Renal cortex interstitium (tissue), 11 donors: Measurements from ENCODE around the gene THBS2. TPM values are rescaled to one million over a fixed set of nuclear protein-coding genes. Genes with fewer than 3 reads are reported as not detected.

Experiments used
- DNase-seq, 11 donors: peaks; one replicate each; pipeline ENCODE4 v3.0.0-alpha.2; 2013; ENCODE audit warnings: low read depth in 9 of 11, low spot score in 4 of 11; ENCODE audit errors: extremely low read depth in 1 of 11
- polyA plus RNA-seq, 3 donors: library from polyadenylated mRNA; unstranded; fragments of 120-200 nt; gene quantifications; one replicate each; pipeline ENCODE4 v1.2.1, GENCODE V29; 2013; ENCODE audit not compliant: insufficient read length in 3 of 3

The THBS2 gene
- polyA plus RNA-seq, 3 donors = 9.0 to 15.1 (median 9.4) TPM

DNA sequence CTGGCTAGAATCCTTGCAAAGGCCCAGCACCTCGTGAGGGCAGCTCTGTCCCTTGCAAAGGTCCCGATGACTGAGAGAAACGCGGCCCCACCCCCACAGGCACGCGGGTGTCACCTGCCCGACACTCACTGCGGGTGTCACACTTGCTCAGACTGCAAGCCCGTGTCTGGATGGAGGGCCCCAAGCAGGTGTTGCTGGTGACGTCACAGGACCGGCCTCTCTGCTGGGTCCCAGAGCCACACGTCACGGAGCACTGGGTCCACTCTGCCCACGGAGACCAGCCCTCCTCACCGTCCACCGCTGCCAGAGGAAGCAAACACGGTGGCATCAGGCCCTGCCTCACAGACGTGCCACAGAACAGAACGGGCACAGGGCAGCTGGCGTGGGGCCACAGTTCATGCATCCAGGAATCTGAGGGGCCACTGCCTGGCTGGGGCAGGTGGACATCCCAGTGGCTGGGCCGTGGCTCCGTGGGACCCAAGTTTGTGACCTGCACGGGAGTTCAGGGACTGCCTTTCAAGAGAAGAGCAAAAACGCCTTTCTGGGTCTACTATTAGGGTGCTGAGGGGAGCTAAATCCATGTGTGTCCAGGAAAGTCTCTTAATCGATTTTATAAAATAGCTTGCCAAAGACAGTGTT, 16.0 kb downstream of the THBS2 start:
- no peak for DNase-seq

- DNase-seq = no peak
These were observed 16.7 kb downstream of the THBS2 start for GRCh38 chr6:169236988-169237387.

GRCh38 chr6:169236545-169236944, 17.1 kb downstream of the THBS2 start:
- DNase-seq = no peak

DNA sequence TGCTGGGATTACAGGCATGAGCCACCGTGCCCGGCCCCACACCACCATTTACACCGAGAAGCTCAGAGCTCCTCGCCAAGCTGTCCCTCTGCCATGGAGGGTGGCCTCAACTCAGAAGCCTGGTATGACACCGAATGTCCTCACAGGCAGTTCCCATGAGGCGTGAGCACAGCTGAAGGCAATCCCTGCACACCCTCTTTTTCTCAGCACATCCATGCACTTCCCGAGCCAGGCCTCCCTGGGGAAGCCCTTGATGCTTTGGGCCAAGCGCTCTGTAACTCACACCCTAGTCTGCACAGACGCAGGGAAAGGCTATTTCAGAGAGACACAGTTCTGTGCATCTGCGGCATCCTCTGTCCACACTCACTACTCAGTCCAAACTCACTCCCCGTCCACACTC, 18.4 kb downstream of the THBS2 start:
- DNase-seq = no peak

- no peak for DNase-seq
These were observed 19.0 kb downstream of the THBS2 start for GRCh38 chr6:169234634-169235033.

DNA sequence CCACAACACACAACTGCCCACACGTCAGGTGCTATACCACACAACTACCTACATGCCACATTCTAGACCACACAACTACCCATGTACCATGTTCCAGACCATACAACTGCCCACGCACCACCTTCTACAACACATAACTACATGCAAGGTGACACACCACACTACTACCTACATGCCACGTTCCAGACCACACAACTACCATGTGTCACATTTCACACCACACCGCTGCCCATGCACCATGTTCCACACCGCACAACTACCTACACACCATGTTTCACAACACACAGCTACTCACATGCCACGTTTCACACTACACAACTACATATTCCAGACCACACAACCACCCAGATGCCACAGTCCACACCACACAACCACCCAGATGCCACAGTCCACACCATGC, 19.8 kb downstream of the THBS2 start:
- DNase-seq = no peak

DNA sequence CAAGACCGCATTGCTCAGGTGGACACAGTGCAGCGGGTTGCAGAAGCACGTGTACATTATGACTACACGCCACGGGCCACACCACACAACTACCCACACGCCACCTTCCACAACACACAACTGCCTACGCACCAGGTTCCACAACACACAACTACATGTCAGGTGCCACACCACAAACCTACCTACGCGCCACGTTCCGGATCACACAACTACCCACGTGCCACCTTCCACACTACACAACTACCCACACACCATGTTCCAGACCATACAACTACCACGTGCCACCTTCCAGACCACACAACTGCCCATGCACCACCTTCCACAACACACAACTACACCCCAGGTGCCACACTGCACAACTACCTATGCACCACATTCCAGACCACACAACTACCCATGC, 20.5 kb downstream of the THBS2 start:
- no peak for DNase-seq

GRCh38 chr6:169232507-169232931, 21.1 kb downstream of the THBS2 start:
- no peak for DNase-seq

DNA sequence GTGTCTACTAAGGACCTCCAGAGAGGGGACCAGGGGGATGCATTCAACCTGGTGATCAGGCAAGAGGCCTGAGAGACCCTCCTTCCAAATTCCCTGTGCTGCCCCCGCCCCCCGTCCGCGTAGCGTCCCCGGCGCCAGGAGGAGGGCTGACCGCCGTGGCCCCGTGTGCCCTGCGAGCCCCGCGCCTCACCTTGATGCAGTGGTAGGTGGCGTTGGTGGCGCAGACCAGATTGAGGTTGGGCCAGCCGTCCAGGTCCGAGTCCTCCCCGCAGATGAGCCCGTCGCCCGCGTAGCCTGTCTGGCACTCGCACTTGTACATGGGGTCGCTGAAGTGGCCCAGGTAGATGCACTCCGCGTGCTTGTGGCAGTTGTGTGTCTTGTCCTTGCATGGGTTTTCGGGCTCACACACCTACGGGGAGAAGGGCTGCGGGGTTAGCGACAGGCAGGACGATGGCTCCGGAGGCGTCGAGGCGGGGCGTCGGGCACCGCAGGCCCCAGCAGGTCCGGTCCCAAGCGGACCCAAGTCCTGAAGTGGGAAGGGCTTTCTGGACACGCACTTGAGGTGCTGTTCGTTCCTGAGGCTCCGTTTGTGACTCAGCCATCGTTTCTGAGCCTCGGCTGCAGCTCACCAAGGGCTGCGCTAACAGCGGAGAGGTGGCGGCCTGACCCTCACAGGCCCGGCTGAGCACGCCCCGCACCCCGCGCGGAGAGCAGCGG, 21.7 kb downstream of the THBS2 start:
- DNase-seq = no peak

- DNase-seq = no peak
These were observed 22.5 kb downstream of the THBS2 start for GRCh38 chr6:169230946-169231789.

- DNase-seq = no peak
These were observed 23.4 kb downstream of the THBS2 start for GRCh38 chr6:169230322-169230665.

DNA sequence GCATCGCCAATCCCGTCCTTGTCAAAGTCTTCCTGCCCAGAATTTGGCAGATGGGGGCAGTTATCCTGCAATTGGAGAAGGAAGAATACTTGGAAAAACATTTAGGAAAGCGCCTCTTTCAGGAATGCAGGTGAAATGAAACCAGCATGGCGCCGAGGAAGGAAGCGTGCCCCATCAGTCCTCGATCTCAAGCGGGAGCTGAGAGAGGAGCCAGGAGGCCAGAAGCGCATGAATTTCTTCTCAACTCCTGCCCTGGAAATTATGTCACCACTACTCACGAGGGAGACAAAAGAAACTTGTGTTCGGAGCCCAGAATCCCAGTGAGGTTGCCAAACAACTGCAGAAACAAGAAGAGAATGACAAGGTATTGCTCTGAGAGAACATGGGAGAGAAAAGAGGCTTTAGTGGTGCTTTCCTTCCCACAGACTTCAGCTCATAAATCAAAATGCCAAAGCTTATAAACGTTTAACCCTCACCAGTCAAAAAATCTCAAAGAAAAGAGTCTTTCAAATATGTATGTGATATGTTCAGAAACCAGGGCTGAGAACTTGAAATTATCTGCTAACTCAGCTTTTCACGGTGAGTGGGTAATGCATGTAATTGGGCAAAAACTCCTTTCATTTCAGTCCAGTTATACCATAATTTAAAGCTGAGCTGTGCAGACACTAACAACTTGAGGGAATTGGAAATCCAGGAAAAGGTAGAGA, 23.9 kb downstream of the THBS2 start:
- no peak for DNase-seq

GRCh38 chr6:169227116-169227515, 26.5 kb downstream of the THBS2 start:
- no peak for DNase-seq

DNA sequence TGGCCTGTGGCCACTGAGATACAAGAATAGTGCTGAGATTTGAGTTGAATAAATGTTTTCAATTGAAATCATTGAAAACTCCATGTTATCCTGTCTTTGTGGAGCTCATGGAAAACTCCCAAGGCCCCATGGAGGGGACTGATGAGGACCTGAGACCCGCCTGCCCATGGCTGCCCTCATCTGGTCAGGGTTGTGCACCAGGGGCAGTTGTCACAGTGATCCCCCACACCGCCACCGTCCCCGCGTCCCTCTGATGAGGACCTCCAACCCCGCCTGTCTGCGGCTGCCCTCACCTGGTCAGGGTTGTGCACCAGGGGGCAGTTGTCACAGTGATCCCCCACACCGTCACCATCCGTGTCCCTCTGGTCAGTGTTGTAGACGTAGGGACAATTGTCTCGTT, 27.8 kb downstream of the THBS2 start:
- DNase-seq = no peak

- DNase-seq = no peak
These were observed 28.5 kb downstream of the THBS2 start for GRCh38 chr6:169225131-169225576.

- no peak for DNase-seq
These were observed 28.9 kb downstream of the THBS2 start for GRCh38 chr6:169224716-169225115.

GRCh38 chr6:169224185-169224695, 29.4 kb downstream of the THBS2 start:
- no peak for DNase-seq

- DNase-seq = no peak
These were observed 30.6 kb downstream of the THBS2 start for GRCh38 chr6:169223006-169223405.

- no peak for DNase-seq
These were observed 31.5 kb downstream of the THBS2 start for GRCh38 chr6:169222126-169222525.
